MM.1S (cell line): ENCODE measurements around the gene FRMPD2.

Experiments used
- DNase-seq: peaks from one replicate; pipeline ENCODE4 v3.0.0-alpha.2; 2015
- H2AFZ ChIP-seq: fragments of 300-600 bp; sonication (generic); 2 replicates; pipeline ENCODE4 v1.6.0; 2016; ENCODE audit warnings: antibody characterized with exemption, low read length
- H3F3A ChIP-seq: fragments of 300-600 bp; sonication (generic); 2 replicates; pipeline ENCODE4 v1.6.1; 2016; ENCODE audit warnings: mild to moderate bottlenecking, antibody characterized with exemption, low read length, moderate library complexity, mixed read lengths; ENCODE audit not compliant: insufficient read depth
- H3K27ac ChIP-seq: fragments of 300-600 bp; sonication (generic); 2 replicates; pipeline ENCODE4 v1.5.1; 2016; ENCODE audit warnings: mild to moderate bottlenecking, low read length
- H3K27me3 ChIP-seq: fragments of 300-600 bp; sonication (generic); replicated peaks from 2 replicates; pipeline ENCODE4 v1.6.0; 2016; ENCODE audit warnings: low read length; ENCODE audit not compliant: insufficient read depth
- H3K36me3 ChIP-seq: fragments of 300-600 bp; sonication (generic); replicated peaks from 2 replicates; pipeline ENCODE4 v1.6.1; 2016; ENCODE audit warnings: mild to moderate bottlenecking, low read length, mixed read lengths; ENCODE audit not compliant: insufficient read depth
- H3K4me1 ChIP-seq: fragments of 300-600 bp; sonication (generic); 2 replicates; pipeline ENCODE4 v1.6.1; 2016; ENCODE audit warnings: low read length, mixed read lengths
- H3K4me2 ChIP-seq: fragments of 300-600 bp; sonication (generic); 2 replicates; pipeline ENCODE4 v1.6.0; 2016; ENCODE audit warnings: low read depth, low read length
- H3K4me3 ChIP-seq: fragments of 300-600 bp; sonication (generic); 2 replicates; pipeline ENCODE4 v1.5.1; 2016; ENCODE audit warnings: low read length, mixed read lengths
- H3K79me2 ChIP-seq: fragments of 300-600 bp; sonication (generic); 2 replicates; pipeline ENCODE4 v1.6.1; 2016; ENCODE audit warnings: mixed run types, low read length, mixed read lengths
- H3K9ac ChIP-seq: fragments of 300-600 bp; sonication (generic); 2 replicates; pipeline ENCODE4 v1.6.1; 2016; ENCODE audit warnings: low read length, mixed read lengths
- H3K9me2 ChIP-seq: fragments of 300-600 bp; sonication (generic); replicated peaks from 2 replicates; pipeline ENCODE4 v1.6.1; 2016; ENCODE audit warnings: mild to moderate bottlenecking, low read length, mixed read lengths; ENCODE audit not compliant: insufficient read depth
- H3K9me3 ChIP-seq: fragments of 300-600 bp; sonication (generic); replicated peaks from 2 replicates; pipeline ENCODE4 v1.6.1; 2016; ENCODE audit warnings: mild to moderate bottlenecking, low read length, mixed read lengths; ENCODE audit not compliant: insufficient read depth
- H4K20me1 ChIP-seq: fragments of 300-600 bp; sonication (generic); 2 replicates; pipeline ENCODE4 v1.6.1; 2016; ENCODE audit warnings: mild to moderate bottlenecking, low read length, moderate library complexity, mixed read lengths; ENCODE audit not compliant: insufficient read depth
- CTCF ChIP-seq: fragments of 300-600 bp; sonication (generic); IDR thresholded peaks from 2 replicates; pipeline ENCODE4 v1.5.1; 2016; ENCODE audit warnings: antibody characterized with exemption, low read length, mixed read lengths
- EZH2 ChIP-seq: fragments of 300-600 bp; sonication (generic); optimal IDR thresholded peaks from 2 replicates; pipeline ENCODE3; 2017; ENCODE audit warnings: low read depth, mild to moderate bottlenecking, antibody characterized with exemption, low read length, mixed read lengths
- EZH2phosphoT487 ChIP-seq: fragments of 300-600 bp; sonication (generic); IDR thresholded peaks from 2 replicates; pipeline ENCODE4 v1.6.1; 2018; ENCODE audit warnings: antibody characterized with exemption, low read length

FRMPD2 gene

DNA sequence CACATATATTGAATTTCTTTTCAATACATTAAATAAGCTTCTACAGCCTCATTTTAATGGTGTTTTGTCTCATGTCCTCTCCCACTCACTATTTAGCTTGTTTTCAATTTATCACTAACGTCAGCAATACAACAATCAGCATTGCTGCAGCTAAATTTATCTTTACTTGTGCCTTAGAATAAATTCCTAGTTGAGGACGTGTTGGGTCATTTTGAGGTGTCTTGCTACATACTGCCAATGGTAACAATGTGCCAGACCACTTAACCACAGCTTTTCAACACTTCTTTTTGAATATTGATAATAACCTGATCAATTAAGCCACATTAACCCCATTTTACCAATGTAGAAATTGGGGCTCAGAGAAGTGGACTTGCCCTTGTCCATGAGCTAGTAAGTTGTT is 26.0 kb downstream of the FRMPD2 start:
- Histone ChIP-seq H3K4me2 (no peak overlapping the region), H3K4me3 (no peak overlapping the region), H3K9me2 (no peaks in the 10 kb centered on the region), H3K79me2 (no peaks in the 10 kb centered on the region), H2AFZ (no peak overlapping the region), H3K9me3 (no peaks in the 10 kb centered on the region), H3K36me3 (no peaks in the 10 kb centered on the region), H4K20me1 (no peaks in the 10 kb centered on the region), H3K9ac (no peak overlapping the region), H3K27me3 (no peaks in the 10 kb centered on the region), H3K27ac (no peak overlapping the region), H3F3A (no peaks in the 10 kb centered on the region), H3K4me1 (no peaks in the 10 kb centered on the region)
- TF ChIP-seq EZH2phosphoT487 (no peak), CTCF (no peak), EZH2 (no peak)
- no peak for DNase-seq

- Histone ChIP-seq H3F3A (no peaks in the 10 kb centered on the region), H3K4me3 (no peak overlapping the region)
- DNase-seq: no peak
Observed at GRCh38 chr10:48247680-48248079, 26.8 kb downstream of the FRMPD2 start.

GRCh38 chr10:48246501-48246900 is 28.0 kb downstream of the FRMPD2 start:
- DNase-seq: no peak
- Histone ChIP-seq H2AFZ (no peak overlapping the region), H3K9ac (no peak overlapping the region), H3K27ac (no peak overlapping the region), H3K9me3 (no peaks in the 10 kb centered on the region), H3F3A (no peaks in the 10 kb centered on the region), H3K27me3 (no peaks in the 10 kb centered on the region), H4K20me1 (no peaks in the 10 kb centered on the region), H3K36me3 (no peaks in the 10 kb centered on the region), H3K4me1 (no peaks in the 10 kb centered on the region), H3K4me2 (no peak overlapping the region), H3K4me3 (no peak overlapping the region), H3K79me2 (no peaks in the 10 kb centered on the region), H3K9me2 (no peaks in the 10 kb centered on the region)
- TF ChIP-seq EZH2phosphoT487 (no peak), CTCF (no peak), EZH2 (no peak)

More at GRCh38 chr10:48247680-48248079, 26.8 kb downstream of the FRMPD2 start:
- no peak overlapping the region for H3K27ac ChIP-seq
- H3K4me1 ChIP-seq: no peaks in the 10 kb centered on the region
- H3K27me3 ChIP-seq: no peaks in the 10 kb centered on the region
- H3K79me2 ChIP-seq: no peaks in the 10 kb centered on the region
- H3K36me3 ChIP-seq: no peaks in the 10 kb centered on the region
- no peak overlapping the region for H2AFZ ChIP-seq
- no peaks in the 10 kb centered on the region for H4K20me1 ChIP-seq
- H3K9ac ChIP-seq: no peak overlapping the region
- no peaks in the 10 kb centered on the region for H3K9me3 ChIP-seq
- no peaks in the 10 kb centered on the region for H3K9me2 ChIP-seq
- no peak overlapping the region for H3K4me2 ChIP-seq
- TF ChIP-seq EZH2 (no peak), CTCF (no peak)
